Islet of Langerhans (tissue), 1 donor: ENCODE measurements around the gene NPPA.

ENCODE experiments used
- FAIRE-seq: peaks from one replicate; lab custom pipeline; 2011; peaks lifted over from hg19 to GRCh38; lab: Jason Lieb, UNC

NPPA gene

GRCh38 chr1:11873395-11874257 is 26.0 kb upstream of the NPPA start:
- no peak for FAIRE-seq

GRCh38 chr1:11872545-11872944 is 25.0 kb upstream of the NPPA start:
- FAIRE-seq: no peak

- no peak for FAIRE-seq
These were observed 22.1 kb upstream of the NPPA start for GRCh38 chr1:11869650-11870207.

- no peak for FAIRE-seq
These were observed 21.5 kb upstream of the NPPA start for GRCh38 chr1:11869104-11869503.

- no peak for FAIRE-seq
These were observed 20.9 kb upstream of the NPPA start for GRCh38 chr1:11868331-11868980.

GRCh38 chr1:11862890-11863289 is 15.3 kb upstream of the NPPA start:
- FAIRE-seq: no peak

- no peak for FAIRE-seq
These were observed 13.0 kb upstream of the NPPA start for GRCh38 chr1:11860587-11860986.

GRCh38 chr1:11860083-11860482 is 12.5 kb upstream of the NPPA start:
- FAIRE-seq: no peak

GRCh38 chr1:11858968-11859871 is 11.6 kb upstream of the NPPA start:
- no peak for FAIRE-seq

- FAIRE-seq: no peak
These were observed 11.0 kb upstream of the NPPA start, which contains the start of gene NPPB for GRCh38 chr1:11858613-11858967. Gene NPPB (minus strand): TSS chr1:11858945. CDS start chr1:11858833, 112 bp downstream.

GRCh38 chr1:11858158-11858557 is 10.6 kb upstream of the NPPA start:
- no peak for FAIRE-seq

GRCh38 chr1:11857164-11857851 is 9.7 kb upstream of the NPPA start:
- FAIRE-seq: no peak

GRCh38 chr1:11856698-11857097 is 9.1 kb upstream of the NPPA start:
- FAIRE-seq: no peak

GRCh38 chr1:11855430-11855829 is 7.8 kb upstream of the NPPA start:
- no peak for FAIRE-seq

GRCh38 chr1:11854519-11854918 is 6.9 kb upstream of the NPPA start:
- no peak for FAIRE-seq

GRCh38 chr1:11851180-11851579 is 3.6 kb upstream of the NPPA start:
- FAIRE-seq: no peak

GRCh38 chr1:11850156-11850555 is 2.6 kb upstream of the NPPA start:
- FAIRE-seq: no peak

GRCh38 chr1:11848373-11848700 is 754 bp upstream of the NPPA start:
- FAIRE-seq: no peak

GRCh38 chr1:11845641-11846335 is 1.8 kb downstream of the NPPA start:
- FAIRE-seq: no peak

GRCh38 chr1:11842154-11843041 is 5.2 kb downstream of the NPPA start:
- no peak for FAIRE-seq
